Measurements from ENCODE around the gene MDFIC2.

MDFIC2 gene

GRCh38 chr3:70276901-70277300 is 35.5 kb downstream of the MDFIC2 start:
- Histone ChIP-seq H3K36me3 (ENCODE audit: insufficient read depth, low read length) (no peaks in the 10 kb centered on the region), H4K20me1 (ENCODE audit: insufficient read depth, low read length) (no peaks in the 10 kb centered on the region), H3K4me1 (ENCODE audit: insufficient read depth, low read length) (no peaks in the 10 kb centered on the region), H3K9me3 (ENCODE audit: insufficient read depth, low read length, severe bottlenecking) (no peaks in the 10 kb centered on the region), H2AFZ (ENCODE audit: low read depth, low read length) (no peak overlapping the region), H3K27me3 (ENCODE audit: insufficient read depth, low read length, poor library complexity) (no peaks in the 10 kb centered on the region), H3K79me2 (ENCODE audit: insufficient read depth, low read length) (no peaks in the 10 kb centered on the region), H3K9ac (ENCODE audit: low read depth, low read length) (no peak overlapping the region), H3K4me2 (ENCODE audit: insufficient read depth, low read length) (no peak overlapping the region), H3K4me3 (ENCODE audit: low read depth in 1 of 2, low read length in 2 of 2) (no peak overlapping the region), H3K27ac (ENCODE audit: low read length) (no peak overlapping the region)
- DNase-seq (no peak), ATAC-seq (ENCODE audit: insufficient read depth, low read depth) (no peak)
- no peak for TF ChIP-seq CTCF (IDR thresholded peaks at IDR 0.05; ENCODE audit: borderline replicate concordance, extremely low read depth, low read length, poor library complexity, severe bottlenecking)
- TF ChIP-seq EZH2 (IDR thresholded peaks at IDR 0.05; ENCODE audit: borderline replicate concordance, low read depth, low read length, severe bottlenecking), result no peak

DNA sequence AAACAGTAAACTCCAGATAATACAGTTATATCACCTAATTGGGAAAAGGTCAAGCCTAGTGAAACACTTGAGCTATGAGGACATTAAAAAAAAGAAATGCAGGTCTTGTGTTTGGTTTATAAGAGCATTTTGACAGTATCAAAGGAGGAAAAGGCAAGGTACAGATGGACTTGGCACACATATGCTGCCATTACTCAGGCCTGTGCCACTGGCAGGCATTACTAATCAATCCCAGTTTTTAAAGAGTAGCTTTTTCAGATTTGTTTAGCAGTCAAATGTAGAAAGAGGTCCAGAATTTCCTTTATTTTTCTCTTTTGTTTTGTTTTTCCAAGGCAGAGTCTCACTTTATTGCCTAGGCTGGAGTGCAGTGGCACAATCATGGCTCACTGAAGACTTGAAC is 38.9 kb downstream of the MDFIC2 start:
- Histone ChIP-seq H4K20me1 (ENCODE audit: insufficient read depth, low read length) (no peaks in the 10 kb centered on the region), H3K27ac (ENCODE audit: low read length) (no peak overlapping the region), H3K4me3 (ENCODE audit: low read depth in 1 of 2, low read length in 2 of 2) (no peak overlapping the region), H2AFZ (ENCODE audit: low read depth, low read length) (no peak overlapping the region), H3K4me1 (ENCODE audit: insufficient read depth, low read length) (no peaks in the 10 kb centered on the region), H3K9ac (ENCODE audit: low read depth, low read length) (no peak overlapping the region), H3K27me3 (ENCODE audit: insufficient read depth, low read length, poor library complexity) (no peaks in the 10 kb centered on the region), H3K9me3 (ENCODE audit: insufficient read depth, low read length, severe bottlenecking) (no peaks in the 10 kb centered on the region), H3K4me2 (ENCODE audit: insufficient read depth, low read length) (no peak overlapping the region), H3K79me2 (ENCODE audit: insufficient read depth, low read length) (no peaks in the 10 kb centered on the region), H3K36me3 (ENCODE audit: insufficient read depth, low read length) (no peaks in the 10 kb centered on the region)
- TF ChIP-seq EZH2 (IDR thresholded peaks at IDR 0.05; ENCODE audit: borderline replicate concordance, low read depth, low read length, severe bottlenecking) (no peak), CTCF (IDR thresholded peaks at IDR 0.05; ENCODE audit: borderline replicate concordance, extremely low read depth, low read length, poor library complexity, severe bottlenecking) (no peak)
- no peak for DNase-seq
- no peak for ATAC-seq (ENCODE audit: insufficient read depth, low read depth)

DNA sequence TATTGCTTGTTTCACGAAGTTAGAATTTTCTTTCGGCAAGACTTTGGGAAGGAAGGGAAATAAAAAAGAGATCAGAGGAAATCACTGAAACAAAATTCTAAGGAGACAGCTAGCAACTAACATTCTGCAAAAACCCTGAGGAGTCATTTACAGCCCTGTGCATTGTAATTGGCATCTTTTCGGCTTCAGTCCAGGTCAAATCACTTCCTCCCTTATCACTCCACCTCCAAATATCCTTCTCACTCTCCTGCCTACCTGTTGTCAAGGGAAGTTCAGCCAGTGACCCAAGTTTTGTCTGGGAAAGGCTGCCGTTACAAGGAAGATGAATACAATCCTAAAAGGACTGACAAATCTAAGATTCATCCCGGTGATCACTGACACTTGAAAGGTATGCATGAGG is 39.6 kb downstream of the MDFIC2 start:
- H2AFZ ChIP-seq (ENCODE audit: low read depth, low read length), result no peak overlapping the region
- no peak overlapping the region for H3K9ac ChIP-seq (ENCODE audit: low read depth, low read length)
- no peaks in the 10 kb centered on the region for H3K36me3 ChIP-seq (ENCODE audit: insufficient read depth, low read length)
- ATAC-seq (ENCODE audit: insufficient read depth, low read depth) (no peak), DNase-seq (no peak)
- no peak overlapping the region for H3K27ac ChIP-seq (ENCODE audit: low read length)
- H3K4me3 ChIP-seq (ENCODE audit: low read depth in 1 of 2, low read length in 2 of 2), result no peak overlapping the region
- no peaks in the 10 kb centered on the region for H3K27me3 ChIP-seq (ENCODE audit: insufficient read depth, low read length, poor library complexity)
- H3K4me2 ChIP-seq (ENCODE audit: insufficient read depth, low read length), result no peak overlapping the region
- no peaks in the 10 kb centered on the region for H4K20me1 ChIP-seq (ENCODE audit: insufficient read depth, low read length)
- no peaks in the 10 kb centered on the region for H3K4me1 ChIP-seq (ENCODE audit: insufficient read depth, low read length)
- H3K9me3 ChIP-seq (ENCODE audit: insufficient read depth, low read length, severe bottlenecking), result no peaks in the 10 kb centered on the region
- no peaks in the 10 kb centered on the region for H3K79me2 ChIP-seq (ENCODE audit: insufficient read depth, low read length)
- TF ChIP-seq EZH2 (IDR thresholded peaks at IDR 0.05; ENCODE audit: borderline replicate concordance, low read depth, low read length, severe bottlenecking) (no peak), CTCF (IDR thresholded peaks at IDR 0.05; ENCODE audit: borderline replicate concordance, extremely low read depth, low read length, poor library complexity, severe bottlenecking) (no peak)

All from DND-41 (cell line).